Subcutaneous abdominal adipose tissue (tissue), 5 donors: ENCODE results near the gene OSBPL6.

Experiments
- H3K27ac ChIP-seq: one replicate; pipeline ENCODE4 v1.7.0; 2013; ENCODE audit warnings: low read depth, mild to moderate bottlenecking, inconsistent platforms, low read length, moderate library complexity
- H3K27me3 ChIP-seq, 5 donors: one replicate each; pipeline ENCODE4 v1.7.0; 2013; ENCODE audit warnings: low read length in 5 of 5, inconsistent platforms in 1 of 5; ENCODE audit not compliant: control insufficient read depth in 5 of 5, insufficient read depth in 4 of 5
- H3K36me3 ChIP-seq, 5 donors: one replicate each; pipeline ENCODE4 v1.7.0; 2013; ENCODE audit warnings: low read length in 5 of 5; ENCODE audit not compliant: control insufficient read depth in 5 of 5, insufficient read depth in 5 of 5
- H3K4me1 ChIP-seq, 5 donors: one replicate each; pipeline ENCODE4 v1.7.0; 2013; ENCODE audit warnings: low read length in 5 of 5, mild to moderate bottlenecking in 3 of 5, moderate library complexity in 1 of 5; ENCODE audit not compliant: control insufficient read depth in 5 of 5, insufficient read depth in 5 of 5
- H3K4me3 ChIP-seq, 5 donors: one replicate each; pipeline ENCODE4 v1.7.0; 2013; ENCODE audit warnings: low read length in 5 of 5, low read depth in 1 of 5
- H3K9ac ChIP-seq, 5 donors: one replicate each; pipeline ENCODE4 v1.7.0; 2013; ENCODE audit warnings: low read length in 5 of 5, mild to moderate bottlenecking in 4 of 5, moderate library complexity in 3 of 5
- H3K9me3 ChIP-seq, 5 donors: one replicate each; pipeline ENCODE4 v1.7.0; 2013; ENCODE audit warnings: low read length in 5 of 5; ENCODE audit not compliant: control insufficient read depth in 5 of 5
- donor health status: healthy.
- donor health status: healthy.
- donor health status: healthy.
- donor health status: healthy.
- donor health status: healthy.

Gene OSBPL6

GRCh38 chr2:178230396-178230795, 36.1 kb downstream of the OSBPL6 start:
- Histone ChIP-seq H3K27me3 (no peaks in the 10 kb centered on the region), H3K9me3 (no peaks in the 10 kb centered on the region), H3K27ac (no peak overlapping the region), H3K9ac (no peak overlapping the region), H3K4me1 (no peaks in the 10 kb centered on the region), H3K4me3 (no peak overlapping the region), H3K36me3 (no peaks in the 10 kb centered on the region)

DNA sequence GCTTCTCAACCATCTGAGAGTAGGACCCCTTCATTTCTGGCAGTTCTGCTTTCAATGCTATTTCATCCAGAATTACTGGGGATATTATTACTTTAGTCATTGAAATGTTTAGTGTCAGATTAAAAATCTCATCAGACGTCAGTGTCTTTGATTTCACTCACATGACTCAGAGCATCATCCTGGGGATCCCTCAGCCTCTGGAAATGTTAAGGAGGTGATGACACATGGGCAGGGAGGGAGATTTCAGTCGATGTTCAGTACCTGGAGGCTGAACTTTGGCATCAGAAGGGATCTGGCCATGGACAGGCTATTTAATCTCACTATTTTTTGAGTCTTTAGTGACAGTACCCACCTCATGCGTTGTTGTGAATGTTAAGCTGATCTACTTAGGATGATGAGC, 39.1 kb downstream of the OSBPL6 start:
- Histone ChIP-seq H3K9ac (no peak overlapping the region), H3K27ac (no peak overlapping the region), H3K36me3 (no peaks in the 10 kb centered on the region), H3K27me3 (no peaks in the 10 kb centered on the region), H3K9me3 (no peaks in the 10 kb centered on the region), H3K4me1 (no peaks in the 10 kb centered on the region), H3K4me3 (no peak overlapping the region)

GRCh38 chr2:178234648-178235047, 40.3 kb downstream of the OSBPL6 start:
- H3K27me3 ChIP-seq: no peaks in the 10 kb centered on the region
- no peak overlapping the region for H3K4me3 ChIP-seq
- H3K27ac ChIP-seq: no peak overlapping the region
- H3K36me3 ChIP-seq: no peaks in the 10 kb centered on the region
- H3K9ac ChIP-seq: no peak overlapping the region
- no peaks in the 10 kb centered on the region for H3K9me3 ChIP-seq
- no peaks in the 10 kb centered on the region for H3K4me1 ChIP-seq

- peaks cover 4 to 10% (median 6%) of the 10 kb centered on the region in 5 donors for H3K4me1 ChIP-seq
- H3K27me3 ChIP-seq: no peaks in the 10 kb centered on the region
- no peak overlapping the region for H3K27ac ChIP-seq
- H3K9me3 ChIP-seq: no peaks in the 10 kb centered on the region
- H3K36me3 ChIP-seq: no peaks in the 10 kb centered on the region
- H3K4me3 ChIP-seq: no peak overlapping the region
- H3K9ac ChIP-seq: no peak overlapping the region
Observed at GRCh38 chr2:178237488-178238153, 43.3 kb downstream of the OSBPL6 start.

DNA sequence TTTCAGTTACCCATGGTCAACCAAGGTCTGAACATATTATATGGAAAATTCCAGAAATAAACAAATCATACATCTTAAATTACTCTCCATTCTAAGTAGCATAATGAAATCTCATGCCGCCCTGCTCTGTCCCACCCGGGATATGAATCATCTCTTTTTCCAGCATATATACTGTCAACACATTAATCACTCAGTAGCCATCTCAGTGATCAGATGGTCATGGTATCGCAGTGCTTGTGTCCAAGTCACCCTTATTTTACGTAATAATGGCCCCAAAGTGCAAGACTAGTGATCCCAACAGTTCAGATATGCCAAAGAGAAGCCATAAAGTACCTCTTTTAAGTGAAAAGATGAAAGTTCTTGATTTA, 43.8 kb downstream of the OSBPL6 start:
- Histone ChIP-seq H3K9me3 (no peaks in the 10 kb centered on the region), H3K4me1 (peaks cover 4 to 10% (median 6%) of the 10 kb centered on the region in 5 donors), H3K27ac (no peak overlapping the region), H3K36me3 (no peaks in the 10 kb centered on the region), H3K9ac (no peak overlapping the region), H3K27me3 (no peaks in the 10 kb centered on the region), H3K4me3 (no peak overlapping the region)

GRCh38 chr2:178238750-178239149, 44.4 kb downstream of the OSBPL6 start:
- peaks cover 4 to 10% (median 6%) of the 10 kb centered on the region in 5 donors for H3K4me1 ChIP-seq
- no peak overlapping the region for H3K27ac ChIP-seq
- H3K36me3 ChIP-seq: no peaks in the 10 kb centered on the region
- no peaks in the 10 kb centered on the region for H3K27me3 ChIP-seq
- H3K4me3 ChIP-seq: no peak overlapping the region
- no peaks in the 10 kb centered on the region for H3K9me3 ChIP-seq
- no peak overlapping the region for H3K9ac ChIP-seq

GRCh38 chr2:178241844-178242551, 47.7 kb downstream of the OSBPL6 start:
- Histone ChIP-seq H3K4me1 (peaks cover 4 to 10% (median 6%) of the 10 kb centered on the region in 5 donors), H3K36me3 (no peaks in the 10 kb centered on the region), H3K27me3 (no peaks in the 10 kb centered on the region), H3K4me3 (no peak overlapping the region), H3K9me3 (no peaks in the 10 kb centered on the region), H3K9ac (peak overlapping the region in 1 of 5 donors; percentile 30), H3K27ac (no peak overlapping the region)

DNA sequence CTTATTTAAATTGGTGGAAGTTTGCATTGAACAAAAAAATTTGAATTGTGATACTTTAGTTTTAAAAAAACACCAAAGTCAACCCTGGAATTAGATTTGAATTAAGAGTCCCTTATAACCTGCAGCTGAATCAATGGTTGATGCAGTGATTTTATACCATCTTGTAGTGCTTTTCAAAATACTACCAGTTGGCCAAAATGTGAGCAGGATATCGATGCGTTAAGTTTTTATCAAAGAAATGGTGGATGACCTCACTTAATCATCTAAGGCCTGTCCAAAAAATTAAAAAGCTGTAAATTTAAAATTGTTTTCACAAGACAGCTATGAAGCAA, 48.2 kb downstream of the OSBPL6 start:
- H3K4me1 ChIP-seq: peaks cover 4 to 10% (median 6%) of the 10 kb centered on the region in 5 donors
- no peaks in the 10 kb centered on the region for H3K36me3 ChIP-seq
- no peak overlapping the region for H3K9ac ChIP-seq
- no peak overlapping the region for H3K27ac ChIP-seq
- no peaks in the 10 kb centered on the region for H3K27me3 ChIP-seq
- no peak overlapping the region for H3K4me3 ChIP-seq
- no peaks in the 10 kb centered on the region for H3K9me3 ChIP-seq

DNA sequence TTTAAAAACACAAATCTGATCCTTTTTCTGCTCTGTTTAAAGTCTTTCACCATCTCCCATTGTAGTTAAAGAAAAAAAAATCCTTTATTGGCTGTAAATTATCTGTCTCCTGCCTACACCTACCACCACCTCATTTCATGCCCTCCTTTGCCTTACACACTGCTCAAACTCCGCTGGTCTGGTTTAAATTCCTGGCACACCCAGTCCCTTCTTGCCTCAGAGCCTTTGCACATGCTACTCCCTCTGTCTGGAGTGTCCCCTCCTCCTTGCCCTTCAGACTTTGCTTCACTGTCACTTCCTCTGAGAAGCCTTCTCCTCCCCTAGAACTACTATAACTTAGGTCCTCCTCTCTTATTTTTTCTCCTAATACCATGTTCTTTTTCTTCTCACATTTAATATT, 49.6 kb downstream of the OSBPL6 start:
- Histone ChIP-seq H3K4me1 (peaks cover 4 to 10% (median 6%) of the 10 kb centered on the region in 5 donors), H3K27ac (no peak overlapping the region), H3K27me3 (no peaks in the 10 kb centered on the region), H3K36me3 (no peaks in the 10 kb centered on the region), H3K4me3 (no peak overlapping the region), H3K9ac (no peak overlapping the region), H3K9me3 (no peaks in the 10 kb centered on the region)

DNA sequence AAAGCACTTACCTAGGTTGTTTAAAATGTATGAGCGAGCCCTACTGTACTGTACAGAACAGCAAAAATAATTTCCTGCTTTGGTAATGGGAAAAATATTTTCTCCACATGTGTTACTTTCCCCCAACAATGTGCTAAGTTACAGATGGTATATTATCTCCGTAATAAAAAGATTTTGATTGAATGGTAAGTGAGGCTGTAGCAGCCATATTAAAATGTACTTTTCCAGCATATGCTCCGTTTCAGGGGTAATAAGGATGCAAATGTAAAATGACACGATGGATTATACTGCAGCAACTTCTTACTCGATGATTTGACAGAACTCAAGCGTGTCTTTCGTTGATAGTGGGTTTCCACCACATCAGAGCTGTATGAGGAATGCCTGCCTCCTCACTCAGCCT, 50.5 kb downstream of the OSBPL6 start:
- no peaks in the 10 kb centered on the region for H3K9me3 ChIP-seq
- H3K36me3 ChIP-seq: no peaks in the 10 kb centered on the region
- no peak overlapping the region for H3K9ac ChIP-seq
- H3K4me3 ChIP-seq: no peak overlapping the region
- no peaks in the 10 kb centered on the region for H3K27me3 ChIP-seq
- peaks cover 4 to 10% (median 6%) of the 10 kb centered on the region in 5 donors for H3K4me1 ChIP-seq
- H3K27ac ChIP-seq: no peak overlapping the region
